Panc1 (cell line): Measurements from ENCODE around the gene MYH1.

Experiments used
- TF ChIP-seq, protein P1 (sequence below): fragments of 450-650 bp; IDR thresholded peaks from 2 replicates; pipeline ENCODE4 v1.5.1; 2017; ENCODE audit warnings: mild to moderate bottlenecking
- TF ChIP-seq, protein P2 (sequence below), 2 experiments: IDR thresholded peaks; 2 replicates each; pipeline ENCODE4 v1.6.1; 2011 to 2012; ENCODE audit warnings: low read depth in 2 of 2, control low read depth in 1 of 2, low read length in 1 of 2, mild to moderate bottlenecking in 1 of 2, moderate library complexity in 1 of 2; ENCODE audit not compliant: insufficient read depth in 1 of 2

DNA sequence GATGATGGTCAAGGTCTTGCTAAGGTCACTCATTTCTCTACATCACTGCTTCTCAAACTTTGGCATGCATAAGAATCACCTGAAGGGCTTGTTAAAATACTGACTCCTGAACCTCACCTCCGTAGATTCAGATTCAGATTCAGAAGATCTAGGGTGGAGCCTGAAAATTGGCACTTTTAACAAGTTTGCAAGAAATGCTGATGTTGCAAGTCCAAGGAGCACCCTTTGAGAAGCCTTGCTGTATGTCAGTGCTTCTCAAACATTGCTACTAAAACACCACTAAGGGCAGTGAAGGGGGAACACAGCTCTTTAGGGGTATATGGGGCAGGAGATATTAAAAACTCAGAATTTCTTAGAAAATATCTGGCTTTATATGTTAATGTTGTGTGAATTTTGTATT lies 13.7 kb upstream of the MYH1 start:
- TF ChIP-seq, protein P1, sequence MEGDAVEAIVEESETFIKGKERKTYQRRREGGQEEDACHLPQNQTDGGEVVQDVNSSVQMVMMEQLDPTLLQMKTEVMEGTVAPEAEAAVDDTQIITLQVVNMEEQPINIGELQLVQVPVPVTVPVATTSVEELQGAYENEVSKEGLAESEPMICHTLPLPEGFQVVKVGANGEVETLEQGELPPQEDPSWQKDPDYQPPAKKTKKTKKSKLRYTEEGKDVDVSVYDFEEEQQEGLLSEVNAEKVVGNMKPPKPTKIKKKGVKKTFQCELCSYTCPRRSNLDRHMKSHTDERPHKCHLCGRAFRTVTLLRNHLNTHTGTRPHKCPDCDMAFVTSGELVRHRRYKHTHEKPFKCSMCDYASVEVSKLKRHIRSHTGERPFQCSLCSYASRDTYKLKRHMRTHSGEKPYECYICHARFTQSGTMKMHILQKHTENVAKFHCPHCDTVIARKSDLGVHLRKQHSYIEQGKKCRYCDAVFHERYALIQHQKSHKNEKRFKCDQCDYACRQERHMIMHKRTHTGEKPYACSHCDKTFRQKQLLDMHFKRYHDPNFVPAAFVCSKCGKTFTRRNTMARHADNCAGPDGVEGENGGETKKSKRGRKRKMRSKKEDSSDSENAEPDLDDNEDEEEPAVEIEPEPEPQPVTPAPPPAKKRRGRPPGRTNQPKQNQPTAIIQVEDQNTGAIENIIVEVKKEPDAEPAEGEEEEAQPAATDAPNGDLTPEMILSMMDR = no peak
- TF ChIP-seq, protein P2, sequence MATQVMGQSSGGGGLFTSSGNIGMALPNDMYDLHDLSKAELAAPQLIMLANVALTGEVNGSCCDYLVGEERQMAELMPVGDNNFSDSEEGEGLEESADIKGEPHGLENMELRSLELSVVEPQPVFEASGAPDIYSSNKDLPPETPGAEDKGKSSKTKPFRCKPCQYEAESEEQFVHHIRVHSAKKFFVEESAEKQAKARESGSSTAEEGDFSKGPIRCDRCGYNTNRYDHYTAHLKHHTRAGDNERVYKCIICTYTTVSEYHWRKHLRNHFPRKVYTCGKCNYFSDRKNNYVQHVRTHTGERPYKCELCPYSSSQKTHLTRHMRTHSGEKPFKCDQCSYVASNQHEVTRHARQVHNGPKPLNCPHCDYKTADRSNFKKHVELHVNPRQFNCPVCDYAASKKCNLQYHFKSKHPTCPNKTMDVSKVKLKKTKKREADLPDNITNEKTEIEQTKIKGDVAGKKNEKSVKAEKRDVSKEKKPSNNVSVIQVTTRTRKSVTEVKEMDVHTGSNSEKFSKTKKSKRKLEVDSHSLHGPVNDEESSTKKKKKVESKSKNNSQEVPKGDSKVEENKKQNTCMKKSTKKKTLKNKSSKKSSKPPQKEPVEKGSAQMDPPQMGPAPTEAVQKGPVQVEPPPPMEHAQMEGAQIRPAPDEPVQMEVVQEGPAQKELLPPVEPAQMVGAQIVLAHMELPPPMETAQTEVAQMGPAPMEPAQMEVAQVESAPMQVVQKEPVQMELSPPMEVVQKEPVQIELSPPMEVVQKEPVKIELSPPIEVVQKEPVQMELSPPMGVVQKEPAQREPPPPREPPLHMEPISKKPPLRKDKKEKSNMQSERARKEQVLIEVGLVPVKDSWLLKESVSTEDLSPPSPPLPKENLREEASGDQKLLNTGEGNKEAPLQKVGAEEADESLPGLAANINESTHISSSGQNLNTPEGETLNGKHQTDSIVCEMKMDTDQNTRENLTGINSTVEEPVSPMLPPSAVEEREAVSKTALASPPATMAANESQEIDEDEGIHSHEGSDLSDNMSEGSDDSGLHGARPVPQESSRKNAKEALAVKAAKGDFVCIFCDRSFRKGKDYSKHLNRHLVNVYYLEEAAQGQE (IDR thresholded peaks at IDR 0.05; ENCODE audit: insufficient read depth in 1 of 2, low read depth in 2 of 2, low read length in 1 of 2) = no peak
